GM12872 (cell line): ENCODE measurements around the gene USP40.

Experiments
- TF ChIP-seq, protein P1 (sequence below): IDR thresholded peaks from 3 replicates; pipeline ENCODE4 v1.5.1; 2011; ENCODE audit warnings: low read depth, mild to moderate bottlenecking, low read length, moderate library complexity; ENCODE audit not compliant: insufficient read depth

The USP40 gene

GRCh38 chr2:233446606-233447305 is 119.8 kb downstream of the USP40 start:
- TF ChIP-seq, protein P1, sequence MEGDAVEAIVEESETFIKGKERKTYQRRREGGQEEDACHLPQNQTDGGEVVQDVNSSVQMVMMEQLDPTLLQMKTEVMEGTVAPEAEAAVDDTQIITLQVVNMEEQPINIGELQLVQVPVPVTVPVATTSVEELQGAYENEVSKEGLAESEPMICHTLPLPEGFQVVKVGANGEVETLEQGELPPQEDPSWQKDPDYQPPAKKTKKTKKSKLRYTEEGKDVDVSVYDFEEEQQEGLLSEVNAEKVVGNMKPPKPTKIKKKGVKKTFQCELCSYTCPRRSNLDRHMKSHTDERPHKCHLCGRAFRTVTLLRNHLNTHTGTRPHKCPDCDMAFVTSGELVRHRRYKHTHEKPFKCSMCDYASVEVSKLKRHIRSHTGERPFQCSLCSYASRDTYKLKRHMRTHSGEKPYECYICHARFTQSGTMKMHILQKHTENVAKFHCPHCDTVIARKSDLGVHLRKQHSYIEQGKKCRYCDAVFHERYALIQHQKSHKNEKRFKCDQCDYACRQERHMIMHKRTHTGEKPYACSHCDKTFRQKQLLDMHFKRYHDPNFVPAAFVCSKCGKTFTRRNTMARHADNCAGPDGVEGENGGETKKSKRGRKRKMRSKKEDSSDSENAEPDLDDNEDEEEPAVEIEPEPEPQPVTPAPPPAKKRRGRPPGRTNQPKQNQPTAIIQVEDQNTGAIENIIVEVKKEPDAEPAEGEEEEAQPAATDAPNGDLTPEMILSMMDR: no peak

GRCh38 chr2:233446121-233446520 is 120.5 kb downstream of the USP40 start:
- TF ChIP-seq, protein P1: no peak

DNA sequence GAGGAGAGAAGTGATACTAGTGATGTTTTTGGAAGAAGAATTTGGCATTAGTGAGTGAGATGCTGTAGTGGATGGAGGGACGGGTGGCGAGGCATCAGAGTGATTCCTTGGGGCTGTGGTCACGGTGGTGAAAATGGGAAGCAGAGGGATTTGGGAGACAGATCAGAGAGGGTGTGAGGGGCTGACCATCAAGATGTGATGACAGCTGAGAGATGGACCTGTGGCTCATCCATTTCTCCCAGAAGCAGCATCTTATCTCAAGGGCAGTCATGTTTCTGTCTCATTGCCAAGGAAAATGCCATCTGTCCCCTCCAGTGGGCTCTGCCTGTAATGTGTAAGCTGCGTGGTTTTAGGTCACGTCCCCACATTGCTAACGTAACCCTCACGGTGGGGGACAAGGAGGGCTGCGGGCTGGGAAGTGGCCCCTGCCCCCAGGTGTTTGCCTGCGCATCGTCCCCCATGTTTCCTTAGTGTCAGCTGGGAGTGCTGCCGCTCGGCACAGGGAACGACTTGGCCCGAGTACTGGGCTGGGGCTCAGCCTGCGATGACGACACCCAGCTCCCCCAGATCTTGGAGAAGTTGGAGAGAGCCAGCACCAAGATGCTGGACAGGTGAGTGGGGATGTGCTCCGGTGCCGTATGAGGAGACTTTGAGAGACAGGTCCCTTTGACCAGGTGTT is 121.3 kb downstream of the USP40 start:
- TF ChIP-seq, protein P1: no peak

DNA sequence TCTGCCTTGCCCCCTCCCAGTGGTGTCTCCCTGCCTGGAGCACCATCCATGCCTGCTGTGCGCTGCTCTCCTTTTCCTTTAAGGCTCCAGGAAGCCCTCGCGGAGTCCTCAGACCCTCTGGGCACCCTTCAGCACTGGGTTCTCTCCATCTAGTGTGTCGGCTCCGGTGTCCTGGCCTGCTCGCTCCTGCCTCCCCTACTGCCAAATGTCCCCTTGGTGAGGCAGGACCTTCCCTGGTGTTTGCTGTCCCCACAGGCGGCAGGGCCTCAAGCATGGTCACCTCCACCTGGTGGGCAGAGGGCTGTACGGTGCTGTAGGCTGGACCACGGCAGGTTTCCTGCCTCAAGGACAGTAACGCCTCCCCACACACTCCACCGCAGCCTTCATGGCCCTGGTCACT is 122.1 kb downstream of the USP40 start:
- TF ChIP-seq, protein P1: no peak

DNA sequence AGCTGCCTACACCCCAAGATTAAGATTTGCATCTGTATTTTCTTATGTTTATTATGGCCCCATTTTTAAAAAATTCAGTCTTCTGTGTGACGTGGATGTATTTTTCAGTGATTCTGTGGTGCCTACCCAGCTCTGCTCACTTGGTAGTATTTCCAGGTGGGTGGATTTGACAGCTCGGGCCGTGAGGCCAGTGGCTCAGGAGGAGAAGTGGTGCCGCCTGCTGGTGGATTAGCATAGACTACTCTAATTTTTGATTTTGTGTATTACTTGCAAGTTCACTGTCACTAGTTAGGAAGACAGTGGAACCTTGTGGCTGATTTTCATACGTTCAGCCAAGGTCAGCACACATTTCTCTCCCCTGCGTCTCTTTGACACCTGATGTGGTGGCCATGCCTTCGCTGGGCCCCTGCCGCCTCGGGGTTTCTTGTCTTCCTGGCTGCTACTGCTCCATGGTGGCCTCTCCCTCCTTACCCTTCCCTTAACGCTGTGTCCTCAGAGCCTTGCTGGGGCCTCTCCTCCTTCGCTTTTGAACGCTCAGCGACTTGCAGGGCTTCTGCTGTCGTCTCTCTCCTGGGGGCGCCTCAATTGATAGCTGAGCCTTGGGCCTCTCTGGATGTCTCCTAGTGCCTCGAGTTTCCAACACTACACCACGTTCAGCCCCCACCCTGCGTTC is 122.9 kb downstream of the USP40 start:
- TF ChIP-seq, protein P1: peak; percentile 88

DNA sequence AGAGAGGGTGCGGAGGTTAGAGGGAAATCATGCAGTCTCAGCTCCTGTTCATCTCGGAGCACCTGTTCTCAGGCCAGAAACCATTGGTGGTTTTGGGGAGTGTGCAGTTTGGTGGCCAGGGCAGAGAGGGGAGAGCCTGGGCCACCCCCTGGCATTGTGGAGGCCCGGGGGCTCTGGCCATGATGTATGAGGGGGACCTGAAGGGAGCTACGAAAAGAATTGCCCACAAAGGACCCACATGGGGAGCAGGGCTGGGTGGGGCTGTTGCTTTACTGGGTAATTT is 124.6 kb downstream of the USP40 start:
- TF ChIP-seq, protein P1: no peak

- TF ChIP-seq, protein P1: no peak
Observed at GRCh38 chr2:233441161-233442027, 125.2 kb downstream of the USP40 start.
